GM21390 (cell line): ENCODE results near the gene PHF21A.
"Not testable (repeated sequence)": the region's sequence is repeated elsewhere in the genome, so short reads cannot be mapped to it uniquely, and the experiment has no call there.

Experiments
- ATAC-seq: cut with Tn5 transposase; IDR thresholded peaks from one replicate; pipeline ENCODE4 v1.9.1; 2021; ENCODE audit not compliant: unreplicated experiment

The PHF21A gene

DNA sequence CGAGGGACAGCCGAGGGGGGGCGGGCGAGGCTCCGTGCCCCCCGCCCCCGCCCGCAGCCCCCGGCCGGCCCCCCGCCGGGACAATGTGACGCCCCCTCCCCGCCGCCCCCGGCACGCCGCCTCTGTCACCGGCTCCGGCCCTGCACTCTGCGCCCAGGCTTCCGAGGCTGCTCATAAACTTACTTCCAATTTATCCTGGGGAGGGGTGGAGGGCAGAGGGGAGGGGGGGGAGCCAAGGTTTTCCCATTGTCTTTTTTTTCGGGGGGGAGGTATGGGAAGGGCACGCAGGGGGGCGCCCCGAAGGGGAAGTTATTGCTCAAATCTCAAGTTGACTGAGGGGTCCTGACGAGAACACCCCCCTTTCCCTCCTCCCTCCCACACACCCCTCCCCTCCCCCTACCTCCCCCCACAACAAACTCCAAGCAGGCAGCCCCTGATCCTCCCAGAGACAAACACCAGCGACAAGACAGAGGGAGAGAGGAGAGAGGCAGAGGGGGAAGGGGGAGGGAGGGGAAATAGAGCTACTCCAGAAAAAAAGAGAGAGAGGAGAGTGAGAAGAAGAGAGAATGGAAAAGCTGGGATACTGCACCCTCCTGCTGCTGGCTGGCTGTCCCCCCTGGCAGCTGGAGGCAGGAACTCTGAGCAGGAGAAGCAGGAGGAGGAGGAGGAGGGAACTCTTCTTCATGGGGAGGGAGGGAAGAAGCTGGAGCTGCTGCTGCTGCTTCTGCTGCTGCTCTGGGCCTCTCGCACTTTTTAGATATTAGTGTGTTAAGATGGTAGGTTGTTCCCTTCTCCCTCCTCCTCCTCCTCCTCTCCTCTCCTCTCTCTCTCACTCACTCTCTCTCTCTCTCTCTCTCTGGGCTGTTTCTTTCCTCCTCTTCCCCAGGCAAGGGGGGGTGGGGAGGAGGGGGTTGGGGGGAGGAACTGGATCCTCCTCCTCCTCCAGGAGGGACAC lies 631 bp downstream of the PHF21A start:
- ATAC-seq = no peak

- no peak for ATAC-seq
Observed at GRCh38 chr11:46119352-46120216, 1.7 kb downstream of the PHF21A start.

DNA sequence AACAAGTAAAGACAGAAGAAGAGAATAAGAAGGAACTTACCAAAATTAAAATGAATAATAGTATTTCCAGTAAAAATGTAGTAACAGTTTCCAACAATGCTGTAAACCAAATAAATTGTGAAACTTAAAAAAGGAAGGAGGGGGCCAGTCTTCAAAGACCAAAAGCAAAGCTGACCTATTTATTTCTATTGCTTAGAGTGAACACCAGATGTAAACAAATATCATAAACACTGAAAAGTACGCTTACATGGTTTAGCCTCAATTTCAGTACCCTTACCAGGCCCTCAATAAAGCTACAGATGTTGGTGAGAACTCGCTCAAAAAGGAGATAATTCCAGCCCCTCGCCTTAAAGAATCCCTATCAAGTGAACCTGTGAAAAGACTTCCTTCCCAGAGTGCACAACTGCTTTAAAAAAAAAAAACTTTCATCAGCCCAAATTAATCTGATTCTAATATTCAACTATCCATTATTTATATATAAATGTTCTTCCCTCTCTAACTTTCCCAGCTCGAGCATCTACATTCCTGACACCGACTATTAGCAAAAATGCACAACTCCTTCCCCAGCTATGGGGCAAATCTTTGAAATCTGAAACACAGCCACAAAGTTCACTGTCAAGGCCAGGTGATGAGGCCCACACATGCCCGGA lies 2.4 kb downstream of the PHF21A start:
- ATAC-seq = no peak

DNA sequence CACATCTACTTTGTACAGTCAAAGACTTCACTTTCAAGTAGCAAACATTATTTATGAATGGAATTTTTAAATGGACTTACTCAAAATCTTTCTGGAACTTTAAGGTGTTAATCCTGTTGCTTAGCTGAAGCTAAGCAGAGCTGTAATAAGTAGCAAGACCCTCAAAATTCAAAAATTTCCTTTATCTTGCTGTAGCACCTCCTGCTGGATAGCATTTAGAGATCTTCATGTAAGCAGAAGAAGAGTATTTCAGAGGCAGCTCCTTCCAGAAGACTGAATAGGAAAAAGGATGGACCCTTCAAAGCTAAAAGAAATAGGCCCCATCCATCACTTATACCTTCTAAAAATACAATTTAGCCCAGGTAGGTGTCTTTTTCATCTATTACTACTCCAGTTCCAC lies 3.4 kb downstream of the PHF21A start:
- ATAC-seq = no peak

DNA sequence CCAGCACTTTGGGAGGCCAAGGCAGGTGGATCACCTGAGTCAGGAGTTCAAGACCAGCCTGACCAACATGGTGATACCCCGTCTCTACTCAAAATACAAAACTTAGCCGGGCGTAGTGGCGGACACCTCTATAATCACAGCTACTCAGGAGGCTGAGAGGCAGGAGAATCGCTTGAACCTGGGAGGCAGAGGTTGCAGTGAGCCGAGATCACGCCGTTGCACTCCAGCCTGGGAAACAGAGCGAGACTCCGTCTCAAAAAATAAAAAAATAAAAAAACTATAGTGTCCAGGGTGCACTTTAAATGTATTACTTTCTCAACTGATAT lies 4.6 kb downstream of the PHF21A start:
- ATAC-seq = not testable (repeated sequence)

DNA sequence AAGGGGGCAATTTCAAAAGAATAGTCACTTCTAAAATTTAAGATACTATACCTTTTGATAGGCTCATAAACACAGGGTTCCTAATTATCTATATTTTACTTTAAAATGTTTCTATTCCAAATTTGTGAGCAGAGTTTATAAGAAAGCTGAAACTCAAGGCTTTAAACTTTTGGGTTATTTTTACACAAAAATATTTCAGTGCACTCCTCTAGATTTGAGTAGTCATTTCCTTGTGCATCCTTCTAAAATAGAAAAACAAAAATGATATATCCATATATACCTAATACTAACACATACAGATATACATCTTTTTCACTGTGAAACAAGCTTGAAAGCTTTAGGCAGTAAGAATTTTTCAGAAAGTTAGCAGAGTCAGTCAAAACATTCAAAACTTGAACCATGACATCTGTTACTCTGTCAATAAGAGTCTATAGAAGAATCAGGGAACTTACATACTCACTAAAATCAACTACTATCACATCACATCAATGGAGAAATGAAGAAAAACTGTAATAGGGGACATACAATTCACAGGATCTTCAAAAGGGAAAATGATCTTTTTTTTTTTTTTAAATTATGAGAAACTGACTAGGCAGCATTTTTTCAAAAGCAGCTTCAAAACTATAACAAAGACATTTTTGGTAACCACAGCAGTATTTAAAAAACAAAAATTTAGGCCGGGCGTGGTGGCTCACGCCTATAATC lies 5.1 kb downstream of the PHF21A start:
- ATAC-seq = no peak

- no peak for ATAC-seq
Observed at GRCh38 chr11:46114961-46115360, 6.3 kb downstream of the PHF21A start.

DNA sequence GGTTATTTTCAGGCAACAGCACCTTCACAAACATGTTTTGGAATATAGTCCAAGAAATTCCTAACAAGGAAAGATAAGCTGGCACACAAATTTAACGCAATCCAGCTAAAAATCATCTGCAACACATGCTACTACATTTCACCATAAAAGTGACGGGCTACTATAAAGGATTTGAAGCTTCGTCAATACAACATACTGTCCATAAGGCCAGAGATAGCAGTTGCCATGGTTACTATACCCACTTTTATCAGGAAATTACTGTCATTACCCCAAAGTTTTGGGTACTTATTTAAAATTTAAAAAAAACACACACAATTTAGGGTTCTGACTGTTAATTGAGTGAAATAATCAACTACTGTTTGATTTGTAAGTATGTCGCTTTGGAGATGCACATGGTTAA lies 6.9 kb downstream of the PHF21A start:
- no peak for ATAC-seq

DNA sequence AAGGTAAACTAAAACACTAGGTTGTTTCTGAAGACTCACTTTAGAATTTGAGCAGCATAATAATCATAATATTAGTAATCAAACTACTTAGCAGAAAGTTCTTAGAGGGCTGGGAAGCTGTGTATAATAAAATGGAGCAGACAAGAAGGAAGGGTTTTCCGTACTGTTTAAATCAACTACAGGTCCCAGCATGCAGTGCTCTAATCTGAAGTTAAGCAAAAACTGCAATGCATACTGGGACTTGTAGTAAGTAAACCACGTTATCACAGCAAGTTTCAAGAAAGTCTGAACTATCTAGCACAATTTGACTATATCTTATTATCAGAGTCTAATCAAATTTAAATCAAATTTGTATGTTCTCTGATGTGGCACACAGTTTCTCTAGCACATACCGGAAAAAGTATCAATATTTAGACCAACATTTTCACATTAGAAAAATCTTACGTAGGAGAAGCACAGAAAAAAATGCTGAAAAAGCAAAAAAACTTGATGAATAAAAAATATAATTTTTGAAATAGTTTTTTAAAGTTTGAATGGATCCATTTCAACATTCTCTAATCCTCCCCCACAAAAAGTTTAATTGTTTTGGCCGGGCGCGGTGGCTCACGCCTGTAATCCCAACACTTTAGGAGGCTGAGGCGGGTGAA lies 8.2 kb downstream of the PHF21A start:
- peak; percentile 56 for ATAC-seq

GRCh38 chr11:46108751-46109150 lies 12.5 kb downstream of the PHF21A start:
- ATAC-seq = no peak

- no peak for ATAC-seq
Observed at GRCh38 chr11:46107780-46108179, 13.5 kb downstream of the PHF21A start.

GRCh38 chr11:46107408-46107718 lies 13.9 kb downstream of the PHF21A start:
- no peak for ATAC-seq

DNA sequence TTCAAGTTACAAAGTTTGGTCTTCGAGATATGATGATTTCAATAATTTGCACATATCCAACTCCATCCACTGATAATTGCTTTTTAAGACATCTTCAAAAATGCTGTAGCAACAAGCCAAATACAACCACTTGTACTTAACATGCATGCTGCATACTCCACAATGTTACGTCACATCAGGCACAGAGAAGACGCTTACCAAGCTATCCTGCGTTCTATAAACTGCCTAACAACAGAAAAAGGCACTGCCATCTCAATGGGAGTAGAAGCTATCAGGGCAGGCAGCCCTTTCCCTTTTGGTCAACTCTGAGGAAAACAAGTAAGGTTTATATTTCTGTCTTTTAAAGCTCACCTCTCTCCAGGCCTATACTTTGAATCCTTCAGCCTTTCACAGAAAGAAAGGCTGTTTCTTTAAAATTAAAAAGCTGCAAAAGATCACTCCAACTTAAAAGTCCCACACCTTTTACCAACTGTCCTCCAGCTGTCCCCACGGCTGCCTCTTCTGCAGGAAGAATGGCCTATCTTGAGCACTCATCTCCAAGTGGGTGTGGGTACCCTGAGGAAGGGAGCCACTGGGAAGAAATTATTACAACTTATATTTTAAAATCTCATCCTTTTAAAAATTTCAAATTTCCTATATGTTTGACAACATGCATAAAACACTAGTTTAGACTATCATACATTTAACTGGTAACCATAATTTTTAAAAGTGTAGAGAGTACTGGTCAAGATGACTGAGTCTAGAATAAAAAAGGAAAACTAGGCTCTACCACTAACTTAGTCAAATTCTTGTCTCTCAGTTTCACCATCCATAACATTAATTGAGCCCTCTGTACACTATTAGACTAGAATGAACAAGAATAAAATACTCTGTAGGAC lies 14.5 kb downstream of the PHF21A start:
- no peak for ATAC-seq

DNA sequence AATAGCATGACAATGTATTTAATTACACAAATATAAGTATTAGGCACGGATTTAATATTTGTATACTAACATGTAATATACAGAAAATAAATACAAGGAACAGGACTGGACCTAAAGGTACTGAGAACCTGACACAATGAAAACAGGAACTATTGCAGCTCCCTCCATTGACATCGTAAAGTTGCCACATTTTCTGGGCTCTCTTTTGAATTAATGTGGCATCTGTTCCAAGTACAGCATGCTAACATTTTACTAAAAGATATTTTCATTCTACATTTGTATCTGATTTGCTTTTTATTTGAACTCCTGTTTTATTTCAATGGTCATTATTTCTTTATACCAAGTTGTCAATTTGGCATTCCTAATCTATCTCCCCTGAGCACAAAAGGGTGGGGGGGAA lies 15.3 kb downstream of the PHF21A start:
- ATAC-seq = no peak

GRCh38 chr11:46105134-46105628 lies 16.1 kb downstream of the PHF21A start:
- no peak for ATAC-seq

- no peak for ATAC-seq
Observed at GRCh38 chr11:46102843-46103242, 18.4 kb downstream of the PHF21A start.

DNA sequence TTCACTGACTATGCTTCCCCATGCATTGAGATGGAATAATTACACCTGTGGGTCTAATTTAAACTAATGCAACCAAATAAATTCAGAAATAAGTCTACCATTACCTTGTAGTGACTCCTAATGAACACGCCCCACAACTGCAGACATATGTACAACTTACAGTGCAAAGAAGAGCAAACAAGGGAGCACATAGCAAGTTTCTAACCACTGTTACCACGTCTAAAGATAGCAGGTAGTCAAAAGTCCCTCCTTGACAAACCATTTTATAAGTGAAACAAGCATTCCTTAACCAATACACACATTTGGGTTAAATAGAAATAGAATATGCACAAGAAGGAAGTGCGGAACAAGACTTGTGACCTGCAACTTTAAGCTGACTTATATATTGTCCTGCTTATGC lies 20.6 kb downstream of the PHF21A start:
- peak; percentile 78 for ATAC-seq

GRCh38 chr11:46099963-46100316 lies 21.3 kb downstream of the PHF21A start:
- ATAC-seq = no peak

DNA sequence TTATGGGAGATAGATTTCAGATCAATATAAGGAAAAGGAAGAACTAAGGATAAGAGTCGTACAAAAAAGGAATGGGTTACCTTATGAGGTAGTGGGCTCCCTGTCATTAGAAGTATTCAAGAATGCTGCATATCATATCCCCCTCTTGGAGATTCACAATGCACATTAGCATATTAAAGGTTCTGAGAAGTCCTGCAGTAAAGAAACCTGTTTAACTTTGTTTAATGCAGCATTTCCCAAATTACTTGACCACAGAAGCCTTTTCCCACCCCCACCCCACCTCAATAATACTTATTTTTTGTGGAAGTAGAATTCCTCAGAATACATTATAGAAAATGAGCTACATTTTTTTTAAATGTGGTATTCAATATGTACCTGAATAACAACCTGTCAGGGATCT lies 30.9 kb downstream of the PHF21A start:
- ATAC-seq = no peak

GRCh38 chr11:46079662-46080061 lies 41.6 kb downstream of the PHF21A start:
- no peak for ATAC-seq
